PFSK-1 (cell line): ENCODE measurements around the gene TMEM132D.

Experiments
- FOXP2 ChIP-seq: optimal IDR thresholded peaks from 2 replicates; pipeline ENCODE3; 2011; ENCODE audit warnings: borderline replicate concordance, control low read depth, inconsistent platforms; ENCODE audit not compliant: insufficient read depth; ENCODE audit errors: extremely low read length, extremely low read depth
- POLR2AphosphoS5 ChIP-seq: IDR thresholded peaks from 2 replicates; pipeline ENCODE4 v1.6.1; 2012; ENCODE audit warnings: low read depth, mild to moderate bottlenecking, control low read depth, low read length, moderate library complexity
- REST ChIP-seq, 2 experiments: IDR thresholded peaks; 2 replicates each; pipeline versions ENCODE4 v1.6.1 to v1.8.0; 2011 to 2012; ENCODE audit warnings: low read depth in 2 of 2, low read length in 2 of 2, control low read depth in 1 of 2, inconsistent platforms in 1 of 2, mild to moderate bottlenecking in 1 of 2, moderate library complexity in 1 of 2; ENCODE audit not compliant: insufficient read depth in 1 of 2
- SIN3A ChIP-seq: IDR thresholded peaks from 2 replicates; pipeline ENCODE4 v1.6.1; 2012; ENCODE audit warnings: mild to moderate bottlenecking, low read length, moderate library complexity, borderline replicate concordance; ENCODE audit not compliant: insufficient read depth
- TAF1 ChIP-seq: IDR thresholded peaks from 2 replicates; pipeline ENCODE4 v1.6.1; 2012; ENCODE audit warnings: low read length, control low read depth, borderline replicate concordance; ENCODE audit not compliant: insufficient read depth

TMEM132D gene

GRCh38 chr12:129937426-129937825 is 33.6 kb upstream of the TMEM132D start:
- no peak for TF ChIP-seq REST (IDR thresholded peaks at IDR 0.05; ENCODE audit: insufficient read depth in 1 of 2, low read depth in 2 of 2, low read length in 2 of 2)
- TF ChIP-seq TAF1 = no peak
- no peak for TF ChIP-seq POLR2AphosphoS5
- no peak for TF ChIP-seq SIN3A
- TF ChIP-seq FOXP2 = no peak

DNA sequence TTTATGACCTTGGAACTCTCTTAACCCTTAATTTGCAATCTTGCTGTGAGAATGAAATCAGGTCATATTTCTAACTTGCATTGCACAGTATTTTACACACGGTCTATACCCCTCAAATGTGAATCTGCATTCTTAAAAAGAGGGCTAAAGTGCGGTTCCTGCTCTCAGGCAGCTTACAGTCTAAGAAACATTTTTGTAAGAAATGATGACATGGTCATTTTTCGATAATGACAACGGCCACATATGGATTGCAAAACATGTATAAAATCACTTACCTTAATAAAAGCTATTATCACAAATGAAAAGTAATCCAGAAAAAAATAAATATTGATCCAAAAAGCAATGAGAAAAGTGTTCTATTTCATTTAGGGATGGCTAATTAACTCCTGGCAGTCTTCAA is 24.8 kb upstream of the TMEM132D start:
- TF ChIP-seq REST (IDR thresholded peaks at IDR 0.05; ENCODE audit: insufficient read depth in 1 of 2, low read depth in 2 of 2, low read length in 2 of 2) (no peak), POLR2AphosphoS5 (no peak), FOXP2 (no peak), SIN3A (no peak)

DNA sequence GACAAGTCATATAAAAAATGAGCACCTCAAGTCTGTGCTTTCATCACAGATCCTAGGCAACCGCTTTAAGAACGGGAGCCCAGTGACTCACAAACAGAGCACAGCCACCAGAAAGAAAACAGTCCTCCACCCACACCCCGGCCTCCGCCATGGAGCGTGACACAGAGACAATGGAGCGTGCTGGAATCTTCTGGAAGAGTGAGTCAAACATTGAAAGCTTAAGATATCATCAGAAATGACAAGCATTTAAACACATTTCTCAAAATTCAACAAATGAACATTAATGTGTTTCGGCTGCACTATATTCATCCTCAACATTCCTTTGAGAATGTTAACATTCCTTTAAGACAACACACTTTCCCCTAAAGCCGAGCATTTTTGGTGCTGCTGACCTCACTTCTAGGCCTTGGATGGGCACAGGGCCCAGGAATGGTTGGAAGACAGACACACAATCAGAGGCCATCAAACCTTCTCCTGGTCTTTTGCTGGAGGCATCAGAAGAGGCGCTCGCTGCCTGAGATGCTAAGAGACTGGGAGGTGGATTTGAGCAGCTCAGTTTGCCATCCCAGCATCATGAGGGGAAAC is 23.6 kb upstream of the TMEM132D start:
- no peak for TF ChIP-seq TAF1
- TF ChIP-seq SIN3A = no peak
- TF ChIP-seq FOXP2 = no peak
- TF ChIP-seq REST (IDR thresholded peaks at IDR 0.05; ENCODE audit: insufficient read depth in 1 of 2, low read depth in 2 of 2, low read length in 2 of 2) = no peak
- TF ChIP-seq POLR2AphosphoS5 = no peak

- TF ChIP-seq POLR2AphosphoS5 (no peak), TAF1 (no peak), REST (IDR thresholded peaks at IDR 0.05; ENCODE audit: insufficient read depth in 1 of 2, low read depth in 2 of 2, low read length in 2 of 2) (no peak), FOXP2 (no peak), SIN3A (no peak)
Measured at GRCh38 chr12:129911428-129912049, 7.7 kb upstream of the TMEM132D start.
